GM20000 (cell line): ENCODE measurements around the gene SPTBN4.

ENCODE experiments used
- DNase-seq: peaks from one replicate; pipeline ENCODE4 v3.0.0; 2012; ENCODE audit warnings: low spot score
- TF ChIP-seq, protein P1 (sequence below): IDR thresholded peaks from 2 replicates; pipeline ENCODE4 v1.5.1; 2012; ENCODE audit warnings: mild to moderate bottlenecking, control low read depth; ENCODE audit errors: extremely low read depth, missing control alignments

SPTBN4 gene

DNA sequence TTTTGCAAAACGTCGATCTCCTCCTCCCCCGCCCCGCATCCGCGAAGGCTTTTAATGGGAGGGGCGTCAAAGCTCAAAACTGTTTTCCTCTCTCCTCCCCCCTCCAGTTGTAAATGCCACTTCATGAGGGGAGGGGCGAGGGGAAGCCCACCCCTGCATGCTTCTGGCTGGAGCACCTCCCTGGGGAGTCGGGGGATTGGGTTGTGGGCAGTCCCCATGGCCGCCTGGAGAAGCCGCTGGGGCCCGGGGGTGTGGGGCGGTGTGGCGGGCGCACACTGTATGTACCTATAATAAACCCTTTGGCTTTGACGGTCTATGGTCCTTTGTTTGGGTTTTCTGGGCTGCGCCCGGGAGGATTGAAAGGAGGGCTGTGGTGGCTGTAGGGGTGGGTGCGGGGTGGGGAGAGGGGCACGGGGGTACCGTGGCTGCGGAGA, 109.4 kb downstream of the SPTBN4 start:
- TF ChIP-seq, protein P1, sequence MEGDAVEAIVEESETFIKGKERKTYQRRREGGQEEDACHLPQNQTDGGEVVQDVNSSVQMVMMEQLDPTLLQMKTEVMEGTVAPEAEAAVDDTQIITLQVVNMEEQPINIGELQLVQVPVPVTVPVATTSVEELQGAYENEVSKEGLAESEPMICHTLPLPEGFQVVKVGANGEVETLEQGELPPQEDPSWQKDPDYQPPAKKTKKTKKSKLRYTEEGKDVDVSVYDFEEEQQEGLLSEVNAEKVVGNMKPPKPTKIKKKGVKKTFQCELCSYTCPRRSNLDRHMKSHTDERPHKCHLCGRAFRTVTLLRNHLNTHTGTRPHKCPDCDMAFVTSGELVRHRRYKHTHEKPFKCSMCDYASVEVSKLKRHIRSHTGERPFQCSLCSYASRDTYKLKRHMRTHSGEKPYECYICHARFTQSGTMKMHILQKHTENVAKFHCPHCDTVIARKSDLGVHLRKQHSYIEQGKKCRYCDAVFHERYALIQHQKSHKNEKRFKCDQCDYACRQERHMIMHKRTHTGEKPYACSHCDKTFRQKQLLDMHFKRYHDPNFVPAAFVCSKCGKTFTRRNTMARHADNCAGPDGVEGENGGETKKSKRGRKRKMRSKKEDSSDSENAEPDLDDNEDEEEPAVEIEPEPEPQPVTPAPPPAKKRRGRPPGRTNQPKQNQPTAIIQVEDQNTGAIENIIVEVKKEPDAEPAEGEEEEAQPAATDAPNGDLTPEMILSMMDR, result no peak
- DNase-seq, result no peak

DNA sequence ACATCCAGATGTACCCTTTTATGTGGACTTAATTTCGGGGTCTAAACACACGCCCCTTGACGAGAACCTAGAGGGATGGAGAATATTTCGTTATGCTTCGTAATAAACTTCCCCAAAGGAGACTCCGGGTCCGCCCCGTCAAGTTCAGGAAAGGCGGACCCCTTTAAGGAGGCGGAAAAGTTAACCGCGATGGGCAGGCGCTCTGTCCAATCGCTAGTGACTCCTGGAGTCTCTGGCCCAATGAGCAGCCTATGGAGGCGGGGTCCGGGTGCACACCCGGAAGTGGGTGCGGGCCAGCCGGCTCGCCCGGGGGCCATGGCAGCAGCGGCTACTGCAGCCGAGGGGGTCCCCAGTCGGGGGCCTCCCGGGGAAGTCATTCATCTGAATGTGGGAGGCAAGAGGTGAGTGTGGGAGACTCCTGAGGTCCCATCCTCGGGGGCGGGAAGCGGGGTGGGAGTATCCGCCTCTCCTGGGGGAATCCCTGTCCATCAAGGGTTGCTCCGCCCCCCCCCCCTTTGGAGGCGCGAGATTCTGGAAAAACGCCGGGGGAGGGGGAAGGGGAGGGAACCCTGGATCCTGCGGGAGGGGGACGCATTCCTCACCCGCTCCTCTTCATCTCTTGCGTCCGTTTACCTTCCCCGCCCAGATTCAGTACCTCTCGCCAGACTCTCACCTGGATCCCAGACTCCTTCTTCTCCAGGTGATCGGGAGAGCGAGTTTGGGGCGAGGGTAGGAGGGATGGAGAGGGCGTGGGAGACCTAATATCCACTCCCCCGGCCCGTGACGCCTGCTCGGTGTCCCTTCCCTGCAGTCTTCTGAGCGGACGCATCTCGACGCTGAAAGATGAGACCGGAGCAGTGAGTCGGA, 110.0 kb downstream of the SPTBN4 start, which contains the start of gene SHKBP1:
Gene SHKBP1 (plus strand): TSS at position 289 of the 867 bp plus-strand sequence. CDS start 27 bp downstream, at position 316.
- DNase-seq, result peak; percentile 98
- TF ChIP-seq, protein P1, result no peak

DNA sequence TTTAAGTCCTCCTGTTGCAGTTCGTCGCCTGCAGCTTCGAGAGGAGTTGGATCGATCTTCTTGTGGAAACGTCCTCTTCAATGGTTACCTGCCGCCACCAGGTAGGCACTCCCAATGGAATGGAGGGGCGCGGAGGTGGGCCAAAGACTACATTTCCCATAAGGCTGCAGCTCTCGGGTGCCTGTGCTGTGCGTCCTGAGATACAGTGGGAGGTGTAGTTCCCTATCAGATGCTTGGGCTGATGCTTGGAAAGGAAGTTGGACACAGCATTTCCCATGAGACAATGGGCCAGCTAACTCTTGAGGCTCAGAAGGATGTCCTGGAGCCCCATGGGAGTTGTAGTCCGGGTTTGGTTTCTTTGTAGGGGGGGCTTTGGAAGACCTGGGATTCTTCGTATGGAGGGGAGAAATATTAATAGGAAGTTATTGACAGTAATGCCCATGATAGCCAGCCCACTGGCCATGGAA, 111.7 kb downstream of the SPTBN4 start:
- TF ChIP-seq, protein P1, result no peak
- no peak for DNase-seq

- TF ChIP-seq, protein P1, result no peak
- DNase-seq, result no peak
These were observed 113.8 kb downstream of the SPTBN4 start for GRCh38 chr19:40580619-40581018.

DNA sequence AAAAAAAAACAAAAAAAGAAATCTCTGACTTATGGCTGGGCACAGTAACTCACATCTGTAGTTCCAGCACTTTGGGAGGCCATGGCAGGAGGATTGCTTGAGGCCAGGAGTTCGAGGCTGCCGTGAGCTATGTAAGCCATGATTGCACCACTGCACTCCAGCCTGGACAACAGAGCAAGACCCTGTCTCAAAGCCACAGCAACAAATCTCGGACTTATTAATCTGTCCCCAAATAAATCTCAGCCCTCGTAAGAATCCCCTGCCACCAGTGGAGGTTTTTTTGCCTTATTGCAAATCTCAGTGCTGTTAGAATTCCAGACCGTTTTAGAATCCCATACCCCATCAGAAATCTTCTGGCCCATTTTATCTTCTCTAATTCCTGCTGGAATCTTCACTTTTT, 114.7 kb downstream of the SPTBN4 start:
- DNase-seq, result no peak
- TF ChIP-seq, protein P1, result no peak

- no peak for DNase-seq
- TF ChIP-seq, protein P1, result no peak
These were observed 115.7 kb downstream of the SPTBN4 start for GRCh38 chr19:40582467-40582866.

DNA sequence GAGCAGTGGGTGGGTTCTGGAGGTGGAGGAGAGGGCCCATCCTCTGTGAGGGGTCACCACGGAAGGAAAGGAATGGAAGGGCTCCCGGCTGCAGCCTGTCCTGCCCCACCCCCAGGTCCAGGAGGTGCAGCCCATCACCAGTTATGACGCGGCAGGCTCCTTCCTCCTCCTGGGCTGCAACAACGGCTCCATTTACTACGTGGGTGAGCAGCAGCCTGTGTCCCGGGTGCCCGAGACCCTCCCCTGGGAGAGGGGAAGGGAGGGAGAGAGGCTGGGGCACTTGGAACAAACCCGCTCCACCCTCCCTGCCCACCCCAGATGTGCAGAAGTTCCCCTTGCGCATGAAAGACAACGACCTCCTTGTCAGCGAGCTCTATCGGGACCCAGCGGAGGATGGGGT, 116.5 kb downstream of the SPTBN4 start:
- no peak for DNase-seq
- TF ChIP-seq, protein P1, result no peak
